H1 (cell line): ENCODE measurements around the gene TSC2. TPM values are rescaled to one million over a fixed set of nuclear protein-coding genes. Genes with fewer than 3 reads are reported as not detected.

ENCODE experiments used
- CHD7 ChIP-seq: fragments of 300-600 bp; sonication (generic); IDR thresholded peaks from 2 replicates; pipeline ENCODE4 v1.7.1; 2012; ENCODE audit warnings: low read length, moderate library complexity, mild to moderate bottlenecking, inconsistent platforms; ENCODE audit not compliant: insufficient replicate concordance
- KDM4A ChIP-seq: IDR thresholded peaks from one replicate; pipeline ENCODE4 v1.7.1; 2012; ENCODE audit warnings: low read depth, mild to moderate bottlenecking, moderate library complexity, low read length, inconsistent platforms; ENCODE audit not compliant: severe bottlenecking
- KDM5A ChIP-seq: fragments of 200-600 bp; IDR thresholded peaks from 2 replicates; pipeline ENCODE4 v1.7.1; 2012; ENCODE audit warnings: mild to moderate bottlenecking, low read length, inconsistent platforms, mixed read lengths
- RNF2 ChIP-seq: fragments of 200-900, 300-1000 bp; sonication (generic); IDR thresholded peaks from 2 replicates; pipeline ENCODE4 v1.7.1; 2016; ENCODE audit warnings: borderline replicate concordance, low read depth, mild to moderate bottlenecking, antibody characterized with exemption, low read length; ENCODE audit not compliant: poor library complexity, severe bottlenecking; ENCODE audit errors: missing control alignments
- SIRT6 ChIP-seq: IDR thresholded peaks from one replicate; pipeline ENCODE4 v1.7.1; 2012; ENCODE audit warnings: low read length, inconsistent platforms
- TEAD4 ChIP-seq: IDR thresholded peaks from 2 replicates; pipeline ENCODE4 v1.6.1; 2012; ENCODE audit warnings: low read depth, low read length, inconsistent platforms, mixed read lengths
- polyA plus RNA-seq, 7 experiments: library from polyadenylated mRNA; depleted of rRNA in 3 of 7; stranded (reverse) in 5 of 7; unstranded in 2 of 7; fragments of >200 nt in 5 of 7; fragments of 200-250 nt in 2 of 7; gene quantifications; 1 replicate in 5 of 7; 2 replicates in 1 of 7; 4 replicates in 1 of 7; pipeline versions ENCODE4 v1.2.1 to v1.2.3, GENCODE V29; 2011 to 2013; ENCODE audit warnings: missing spikeins in 2 of 7, mixed read lengths in 2 of 7
- total RNA-seq: library from RNA; stranded (reverse); fragmentation: NEBNext Ultra II Directional; extraction: Animal tissue kit (Norgen Biotek cat#: 25700); gene quantifications from 2 replicates; pipeline ENCODE4 v1.2.1, GENCODE V29; 2021
- TF ChIP-seq, protein P1 (sequence below): IDR thresholded peaks from 2 replicates; pipeline ENCODE4 v1.6.1; 2012; ENCODE audit warnings: low read length, inconsistent platforms

The TSC2 gene
- total and polyA plus RNA-seq, 2 of the 8 experiments (the other 6 are each of a cell fraction or from before 2014, with no cell fraction given), result 65.9 to 96.6 TPM

- no peak for TF ChIP-seq CHD7
- TF ChIP-seq KDM4A, result no peak
- TF ChIP-seq TEAD4, result no peak
- TF ChIP-seq SIRT6, result no peak
- no peak for TF ChIP-seq RNF2
- no peak for TF ChIP-seq KDM5A
- TF ChIP-seq, protein P1, sequence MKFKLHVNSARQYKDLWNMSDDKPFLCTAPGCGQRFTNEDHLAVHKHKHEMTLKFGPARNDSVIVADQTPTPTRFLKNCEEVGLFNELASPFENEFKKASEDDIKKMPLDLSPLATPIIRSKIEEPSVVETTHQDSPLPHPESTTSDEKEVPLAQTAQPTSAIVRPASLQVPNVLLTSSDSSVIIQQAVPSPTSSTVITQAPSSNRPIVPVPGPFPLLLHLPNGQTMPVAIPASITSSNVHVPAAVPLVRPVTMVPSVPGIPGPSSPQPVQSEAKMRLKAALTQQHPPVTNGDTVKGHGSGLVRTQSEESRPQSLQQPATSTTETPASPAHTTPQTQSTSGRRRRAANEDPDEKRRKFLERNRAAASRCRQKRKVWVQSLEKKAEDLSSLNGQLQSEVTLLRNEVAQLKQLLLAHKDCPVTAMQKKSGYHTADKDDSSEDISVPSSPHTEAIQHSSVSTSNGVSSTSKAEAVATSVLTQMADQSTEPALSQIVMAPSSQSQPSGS, result no peak
Measured at GRCh38 chr16:1998852-1999801, 48.7 kb upstream of the TSC2 start (continued).
